Osteocyte (in vitro differentiated cells): ENCODE measurements around the gene CCBE1. TPM values are rescaled to one million over a fixed set of nuclear protein-coding genes. Genes with fewer than 3 reads are reported as not detected.

Source experiments
- DNase-seq: peaks from one replicate; pipeline ENCODE4 v3.0.0; 2021; ENCODE audit warnings: mixed read lengths; ENCODE audit not compliant: unreplicated experiment; ENCODE audit errors: extremely low spot score
- H3K27ac Mint-ChIP-seq: one replicate; pipeline ENCODE4 v1.8.0; 2021; ENCODE audit warnings: mild to moderate bottlenecking, mixed read lengths; ENCODE audit not compliant: unreplicated experiment
- H3K27me3 Mint-ChIP-seq: one replicate; pipeline ENCODE4 v1.8.0; 2021; ENCODE audit warnings: mixed read lengths; ENCODE audit not compliant: unreplicated experiment
- H3K36me3 Mint-ChIP-seq: one replicate; pipeline ENCODE4 v1.8.0; 2021; ENCODE audit warnings: mixed read lengths; ENCODE audit not compliant: unreplicated experiment
- H3K4me1 Mint-ChIP-seq: one replicate; pipeline ENCODE4 v1.8.0; 2021; ENCODE audit warnings: mixed read lengths; ENCODE audit not compliant: unreplicated experiment
- H3K4me3 Mint-ChIP-seq: one replicate; pipeline ENCODE4 v1.8.0; 2021; ENCODE audit warnings: mild to moderate bottlenecking, moderate library complexity, mixed read lengths; ENCODE audit not compliant: unreplicated experiment
- H3K9me3 Mint-ChIP-seq: one replicate; pipeline ENCODE4 v1.8.0; 2021; ENCODE audit warnings: mixed read lengths; ENCODE audit not compliant: unreplicated experiment
- total RNA-seq: library from RNA; stranded (reverse); gene quantifications from 2 replicates; pipeline ENCODE4 v1.2.1, GENCODE V29; 2021
- TF ChIP-seq, protein P1 (sequence below): fragments of 200-600 bp; sonication (generic); IDR thresholded peaks from 2 replicates; pipeline ENCODE4 v1.5.0; 2021; ENCODE audit warnings: antibody characterized with exemption, mild to moderate bottlenecking, moderate library complexity

CCBE1 gene
- total RNA-seq, 1 donor from 2014 or later, result 22.8 TPM

DNA sequence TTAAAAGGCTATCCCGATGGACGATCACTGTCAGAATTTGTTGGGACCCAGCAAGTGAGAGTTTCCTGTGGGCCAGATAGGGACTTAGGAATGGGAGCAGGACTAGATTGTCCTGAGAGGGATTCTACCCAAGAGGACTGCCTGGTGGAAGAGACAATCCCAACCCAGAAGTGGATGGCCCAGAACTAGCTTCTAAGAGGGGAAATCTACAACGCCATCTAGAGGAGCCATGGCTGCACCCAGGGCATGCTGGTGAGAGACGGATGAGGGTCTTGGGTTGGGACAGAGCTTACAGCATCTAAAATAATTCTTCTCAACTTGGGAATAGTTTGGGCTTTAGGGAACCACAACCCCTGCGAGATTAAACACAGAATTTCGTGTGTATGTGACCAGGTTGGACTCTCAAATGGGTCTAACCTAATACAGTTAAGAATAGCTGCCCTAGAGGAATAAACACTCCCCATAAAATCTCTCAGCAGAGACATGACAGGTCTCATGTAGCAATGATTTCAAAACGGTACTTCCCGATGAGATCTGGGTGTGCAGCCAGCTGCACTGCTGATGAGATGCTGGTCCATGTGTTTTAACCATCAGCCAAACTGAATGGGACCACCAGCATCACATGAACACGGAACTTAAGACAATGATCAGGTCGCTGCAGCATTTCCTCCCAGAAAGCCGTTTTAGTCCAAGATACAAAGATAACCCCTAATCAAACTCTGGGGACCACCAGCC is 50.8 kb downstream of the CCBE1 start:
- DNase-seq, result peak; percentile 7
- Mint-ChIP-seq H3K4me1 (peaks cover 45% of the 10 kb centered on the region), H3K9me3 (no peaks in the 10 kb centered on the region), H3K27me3 (no peaks in the 10 kb centered on the region), H3K4me3 (no peak overlapping the region), H3K27ac (peak overlapping the region; percentile 83), H3K36me3 (no peaks in the 10 kb centered on the region)
- TF ChIP-seq, protein P1, sequence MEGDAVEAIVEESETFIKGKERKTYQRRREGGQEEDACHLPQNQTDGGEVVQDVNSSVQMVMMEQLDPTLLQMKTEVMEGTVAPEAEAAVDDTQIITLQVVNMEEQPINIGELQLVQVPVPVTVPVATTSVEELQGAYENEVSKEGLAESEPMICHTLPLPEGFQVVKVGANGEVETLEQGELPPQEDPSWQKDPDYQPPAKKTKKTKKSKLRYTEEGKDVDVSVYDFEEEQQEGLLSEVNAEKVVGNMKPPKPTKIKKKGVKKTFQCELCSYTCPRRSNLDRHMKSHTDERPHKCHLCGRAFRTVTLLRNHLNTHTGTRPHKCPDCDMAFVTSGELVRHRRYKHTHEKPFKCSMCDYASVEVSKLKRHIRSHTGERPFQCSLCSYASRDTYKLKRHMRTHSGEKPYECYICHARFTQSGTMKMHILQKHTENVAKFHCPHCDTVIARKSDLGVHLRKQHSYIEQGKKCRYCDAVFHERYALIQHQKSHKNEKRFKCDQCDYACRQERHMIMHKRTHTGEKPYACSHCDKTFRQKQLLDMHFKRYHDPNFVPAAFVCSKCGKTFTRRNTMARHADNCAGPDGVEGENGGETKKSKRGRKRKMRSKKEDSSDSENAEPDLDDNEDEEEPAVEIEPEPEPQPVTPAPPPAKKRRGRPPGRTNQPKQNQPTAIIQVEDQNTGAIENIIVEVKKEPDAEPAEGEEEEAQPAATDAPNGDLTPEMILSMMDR, result no peak

DNA sequence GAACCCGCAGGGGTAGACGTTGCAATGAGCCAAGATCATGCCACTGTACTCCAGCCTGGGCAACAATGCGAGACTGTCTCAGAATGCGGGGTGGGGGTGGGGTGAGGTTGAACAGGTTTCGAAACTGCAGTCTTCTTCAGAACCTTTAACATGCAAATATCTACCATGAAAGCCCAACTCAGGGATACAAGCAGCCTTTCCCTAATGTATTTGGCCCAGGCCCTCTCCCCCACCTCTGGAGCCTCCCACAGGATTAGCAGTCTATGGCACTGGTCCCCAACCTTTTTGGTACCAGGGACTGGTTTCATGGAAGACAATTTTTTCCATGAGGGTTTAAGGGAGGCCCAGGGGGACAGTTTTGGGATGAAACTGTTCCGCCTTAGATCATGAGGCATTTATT is 53.5 kb downstream of the CCBE1 start:
- H3K4me3 Mint-ChIP-seq, result no peak overlapping the region
- TF ChIP-seq, protein P1, result no peak
- no peaks in the 10 kb centered on the region for H3K27me3 Mint-ChIP-seq
- no peaks in the 10 kb centered on the region for H3K9me3 Mint-ChIP-seq
- H3K27ac Mint-ChIP-seq, result no peak overlapping the region
- no peaks in the 10 kb centered on the region for H3K36me3 Mint-ChIP-seq
- DNase-seq, result peak; percentile 34
- peaks cover 39% of the 10 kb centered on the region for H3K4me1 Mint-ChIP-seq

DNA sequence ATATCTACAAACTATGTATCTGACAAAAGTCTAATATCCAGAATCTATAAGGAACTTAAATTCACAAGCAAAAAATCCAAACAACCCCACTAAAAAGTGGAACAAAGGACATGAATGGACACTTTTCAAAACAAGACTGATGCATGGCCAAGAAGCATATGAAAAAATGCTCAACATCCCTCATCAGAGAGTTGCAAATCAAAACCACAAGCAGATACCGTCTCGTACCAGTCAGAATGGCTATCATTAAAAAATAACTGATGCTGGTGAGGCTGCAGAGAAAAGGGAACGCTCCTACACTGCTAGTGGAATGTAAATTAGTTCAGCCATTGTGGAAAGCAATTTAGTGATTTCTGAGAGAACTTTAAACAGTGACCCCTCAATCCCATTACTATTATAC is 56.5 kb downstream of the CCBE1 start:
- no peak overlapping the region for H3K4me3 Mint-ChIP-seq
- H3K36me3 Mint-ChIP-seq, result no peaks in the 10 kb centered on the region
- peaks cover 36% of the 10 kb centered on the region for H3K4me1 Mint-ChIP-seq
- DNase-seq, result peak; percentile 5
- no peaks in the 10 kb centered on the region for H3K27me3 Mint-ChIP-seq
- no peaks in the 10 kb centered on the region for H3K9me3 Mint-ChIP-seq
- no peak overlapping the region for H3K27ac Mint-ChIP-seq
- TF ChIP-seq, protein P1, result no peak

DNA sequence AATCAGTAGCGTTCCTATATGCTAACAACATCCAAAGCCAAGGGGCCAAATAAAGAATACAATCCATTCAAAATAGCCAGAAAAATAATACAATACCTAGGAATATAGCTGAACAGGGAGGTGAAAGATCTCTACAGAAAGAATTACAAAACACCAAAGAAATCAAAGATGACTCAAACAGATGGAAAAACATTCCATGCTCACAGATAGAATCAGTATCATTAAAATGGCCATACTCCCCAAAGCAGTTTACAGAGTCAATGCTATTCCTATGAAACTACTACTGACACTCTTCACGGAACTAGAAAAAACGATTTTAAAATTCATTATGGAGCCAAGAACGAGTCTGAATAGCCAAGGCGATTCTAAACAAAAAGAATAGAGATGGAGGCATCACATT is 57.4 kb downstream of the CCBE1 start:
- Mint-ChIP-seq H3K27me3 (no peaks in the 10 kb centered on the region), H3K4me1 (peaks cover 43% of the 10 kb centered on the region), H3K4me3 (no peak overlapping the region), H3K36me3 (no peaks in the 10 kb centered on the region), H3K9me3 (no peaks in the 10 kb centered on the region), H3K27ac (peak overlapping the region; percentile 21)
- DNase-seq, result no peak
- TF ChIP-seq, protein P1, result no peak

DNA sequence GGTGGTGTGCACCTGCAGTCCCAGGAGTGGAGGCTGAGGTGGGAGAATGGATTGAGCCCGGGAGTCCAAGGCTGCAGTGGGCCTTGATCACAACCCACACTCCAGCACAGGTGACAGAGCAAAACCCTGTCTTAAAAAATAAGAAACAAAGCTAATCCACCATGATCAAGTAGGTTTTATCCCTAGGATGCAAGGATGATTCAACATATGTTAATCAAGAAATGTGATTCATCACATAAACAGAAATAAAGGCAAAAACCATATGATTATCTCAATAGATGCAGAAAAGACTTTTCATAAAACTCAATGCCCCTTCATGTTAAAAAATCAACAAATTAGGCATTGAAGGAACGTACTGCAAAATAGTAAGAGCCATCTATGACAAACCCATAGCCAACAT is 58.1 kb downstream of the CCBE1 start:
- no peak overlapping the region for H3K4me3 Mint-ChIP-seq
- TF ChIP-seq, protein P1, result no peak

More for the DNA sequence above, 58.1 kb downstream of the CCBE1 start:
- no peak overlapping the region for H3K27ac Mint-ChIP-seq
- H3K36me3 Mint-ChIP-seq, result no peaks in the 10 kb centered on the region
- no peaks in the 10 kb centered on the region for H3K9me3 Mint-ChIP-seq
- peak; percentile 25 for DNase-seq
- H3K4me1 Mint-ChIP-seq, result peaks cover 49% of the 10 kb centered on the region
- H3K27me3 Mint-ChIP-seq, result no peaks in the 10 kb centered on the region
